T-cell (primary cell): ENCODE measurements around the gene CIAO3. TPM values are rescaled to one million over a fixed set of nuclear protein-coding genes. Genes with fewer than 3 reads are reported as not detected.

Experiments used
- ATAC-seq, 4 experiments: fragments of 200-7000 bp in 3 of 4; fragments of 150-1000 bp in 1 of 4; cut with Tn5 transposase; replicated peaks in 1 of 4; 1 replicate in 3 of 4; 2 replicates in 1 of 4; pipeline ENCODE4 v1.10.0; 2021; ENCODE audit warnings: moderate library complexity in 3 of 4, mild to moderate bottlenecking in 2 of 4, moderate number of reproducible peaks in 1 of 4
- CTCF ChIA-PET, 2 donors: fragments of 300-600 bp; sonication (Branson Sonifier 250); formaldehyde crosslinking; loops; one replicate each; lab custom pipeline; 2022; ENCODE audit warnings: antibody characterized with exemption in 2 of 2; lab: Charles Lee
- POLR2A ChIA-PET, 2 donors: fragments of 300-600 bp; sonication (Branson Sonifier 250); formaldehyde crosslinking; loops; one replicate each; lab custom pipeline; 2022; ENCODE audit warnings: antibody characterized with exemption in 2 of 2; lab: Charles Lee
- DNase-seq, 35 experiments: peaks; one replicate each; pipeline versions ENCODE4 v3.0.0 to v3.0.0-alpha.2; 2013 to 2023
- H3K27ac ChIP-seq: one replicate; pipeline ENCODE4 v1.5.1; 2013; ENCODE audit warnings: low read length
- H3K27me3 ChIP-seq, 2 experiments: replicated peaks in 1 of 2; 1 replicate in 1 of 2; 2 replicates in 1 of 2; pipeline versions ENCODE4 v1.6.1 to v1.7.0; 2013; ENCODE audit warnings: low read length in 1 of 2, mixed read lengths in 1 of 2; ENCODE audit not compliant: control insufficient read depth in 2 of 2, insufficient read depth in 2 of 2; ENCODE audit errors: extremely low read depth in 1 of 2
- H3K36me3 ChIP-seq, 2 donors: 1 replicate in 1 of 2; 2 replicates in 1 of 2; pipeline versions ENCODE4 v1.6.1 to v1.7.0; 2013; ENCODE audit warnings: low read length in 1 of 2; ENCODE audit not compliant: control insufficient read depth in 2 of 2, insufficient read depth in 1 of 2; ENCODE audit errors: extremely low read depth in 1 of 2
- H3K4me1 ChIP-seq, 2 experiments: 1 replicate in 1 of 2; 2 replicates in 1 of 2; pipeline versions ENCODE4 v1.6.1 to v1.7.0; 2013; ENCODE audit warnings: low read length in 2 of 2, mixed read lengths in 1 of 2; ENCODE audit not compliant: insufficient read depth in 2 of 2, control insufficient read depth in 1 of 2; ENCODE audit errors: extremely low read depth in 1 of 2
- H3K4me3 ChIP-seq, 2 donors: 1 replicate in 1 of 2; 2 replicates in 1 of 2; pipeline versions ENCODE4 v1.5.1 to v1.7.0; 2013; ENCODE audit warnings: mild to moderate bottlenecking in 2 of 2, low read length in 1 of 2, moderate library complexity in 1 of 2; ENCODE audit not compliant: control insufficient read depth in 1 of 2; ENCODE audit errors: extremely low read depth in 1 of 2
- H3K9me3 ChIP-seq: 2 replicates; pipeline ENCODE4 v1.7.0; 2013
- H3K27ac Mint-ChIP-seq, 2 donors: one replicate each; pipeline ENCODE4 v1.8.0; 2020 to 2021; ENCODE audit warnings: mild to moderate bottlenecking in 2 of 2, mixed read lengths in 2 of 2
- H3K27me3 Mint-ChIP-seq, 2 donors: one replicate each; pipeline ENCODE4 v1.8.0; 2021 to 2022; ENCODE audit warnings: mixed read lengths in 2 of 2
- H3K36me3 Mint-ChIP-seq: one replicate; pipeline ENCODE4 v1.8.0; 2021; ENCODE audit warnings: mixed read lengths
- H3K4me1 Mint-ChIP-seq, 3 donors: one replicate each; pipeline ENCODE4 v1.8.0; 2020 to 2022; ENCODE audit warnings: mixed read lengths in 3 of 3, mild to moderate bottlenecking in 1 of 3
- H3K4me3 Mint-ChIP-seq, 3 donors: one replicate each; pipeline ENCODE4 v1.8.0; 2020 to 2022; ENCODE audit warnings: mild to moderate bottlenecking in 3 of 3, mixed read lengths in 3 of 3, moderate library complexity in 3 of 3
- H3K9me3 Mint-ChIP-seq, 3 donors: one replicate each; pipeline ENCODE4 v1.8.0; 2020 to 2022; ENCODE audit warnings: mixed read lengths in 3 of 3
- WGBS: methylation state at CpG from one replicate; pipeline ENCODE4 v1.1.5; 2013; ENCODE audit warnings: missing lambda C conversion rate; ENCODE audit not compliant: insufficient coverage; 5-methylcytosine and 5-hydroxymethylcytosine counted together
- total RNA-seq, 35 experiments: library from RNA in 6 of 35; stranded (reverse) in 6 of 35; fragments of 120-200 nt in 1 of 35; gene quantifications; one replicate each; pipeline versions ENCODE4 v1.2.1 to v1.2.4 and lab custom pipeline; 2013 to 2026

The CIAO3 gene
- total RNA-seq, 5 donors from 2014 or later (not counting 1 experiment from before 2014, with no cell fraction given): 36.2 to 69.1 (median 58.6) TPM

DNA sequence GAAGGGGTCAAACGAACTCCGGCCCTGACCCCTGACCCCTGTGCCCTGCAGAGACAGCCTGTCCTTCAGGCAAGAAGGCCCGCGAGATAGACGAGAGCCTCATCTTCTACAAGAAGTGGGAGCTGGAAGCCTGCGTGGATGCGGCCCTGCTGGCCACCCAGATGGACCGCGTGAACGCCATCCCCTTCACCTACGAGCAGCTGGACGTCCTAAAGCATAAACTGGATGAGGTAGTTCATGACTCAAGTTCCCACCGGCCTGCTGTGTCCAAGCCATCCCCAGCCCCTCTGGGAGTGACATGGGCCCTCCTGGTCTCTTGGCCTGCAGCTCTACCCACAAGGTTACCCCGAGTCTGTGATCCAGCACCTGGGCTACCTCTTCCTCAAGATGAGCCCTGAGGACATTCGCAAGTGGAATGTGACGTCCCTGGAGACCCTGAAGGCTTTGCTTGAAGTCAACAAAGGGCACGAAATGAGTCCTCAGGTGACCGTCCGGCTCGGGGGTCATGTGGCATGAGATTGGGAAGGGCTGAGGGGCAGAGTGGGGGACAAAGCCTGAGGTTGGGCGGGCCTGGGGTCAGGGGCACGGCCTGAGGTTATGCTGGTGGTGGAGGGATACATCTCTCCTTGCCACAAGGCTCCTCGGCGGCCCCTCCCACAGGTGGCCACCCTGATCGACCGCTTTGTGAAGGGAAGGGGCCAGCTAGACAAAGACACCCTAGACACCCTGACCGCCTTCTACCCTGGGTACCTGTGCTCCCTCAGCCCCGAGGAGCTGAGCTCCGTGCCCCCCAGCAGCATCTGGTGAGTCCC, 25.4 kb upstream of the CIAO3 start:
- Mint-ChIP-seq H3K27ac (no peak overlapping the region), H3K4me1 (no peaks in the 10 kb centered on the region), H3K4me3 (no peak overlapping the region), H3K27me3 (peaks cover 0 to under 1% of the 10 kb centered on the region in 2 donors), H3K9me3 (no peaks in the 10 kb centered on the region), H3K36me3 (no peaks in the 10 kb centered on the region)
- ATAC-seq: no peak
- DNase-seq: no peak
- ChIA-PET CTCF (interaction anchor here in 1 of 2 donors (0.7 kb wide), 1 partner anchor 25 kb away, joined by 3 read pairs; no protein-coding TSS in a partner anchor), POLR2A (no interaction called here)
- no peak overlapping the region for H3K27ac ChIP-seq
- no peaks in the 10 kb centered on the region for H3K36me3 ChIP-seq
- no peak overlapping the region for H3K4me3 ChIP-seq
- WGBS: 85% methylated on average over 26 of the region's 29 CpGs
- no peaks in the 10 kb centered on the region for H3K4me1 ChIP-seq
- H3K9me3 ChIP-seq: no peaks in the 10 kb centered on the region
- peaks cover 0 to 46% of the 10 kb centered on the region in 2 experiments for H3K27me3 ChIP-seq

DNA sequence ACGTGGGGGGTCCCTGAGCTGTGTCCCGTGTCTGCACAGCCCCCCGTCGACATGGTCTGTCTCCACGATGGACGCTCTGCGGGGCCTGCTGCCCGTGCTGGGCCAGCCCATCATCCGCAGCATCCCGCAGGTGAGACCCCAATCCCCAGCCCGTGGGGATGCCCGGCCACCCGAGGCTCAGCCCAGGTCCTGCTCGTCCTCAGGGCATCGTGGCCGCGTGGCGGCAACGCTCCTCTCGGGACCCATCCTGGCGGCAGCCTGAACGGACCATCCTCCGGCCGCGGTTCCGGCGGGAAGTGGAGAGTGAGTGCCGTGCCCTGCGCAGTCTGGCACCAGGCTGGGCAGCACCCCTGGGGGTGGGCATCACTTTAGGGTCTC, 24.7 kb upstream of the CIAO3 start:
- Histone ChIP-seq H3K4me1 (no peaks in the 10 kb centered on the region), H3K27ac (no peak overlapping the region), H3K27me3 (peaks cover 0 to 49% of the 10 kb centered on the region in 2 experiments), H3K9me3 (no peaks in the 10 kb centered on the region), H3K36me3 (no peaks in the 10 kb centered on the region), H3K4me3 (no peak overlapping the region)
- H3K27ac Mint-ChIP-seq: no peak overlapping the region
- no peaks in the 10 kb centered on the region for H3K4me1 Mint-ChIP-seq
- H3K36me3 Mint-ChIP-seq: no peaks in the 10 kb centered on the region
- CTCF ChIA-PET: interaction anchor here in 1 of 2 donors (0.7 kb wide), 1 partner anchor 26 kb away, joined by 3 read pairs; no protein-coding TSS in a partner anchor
- no peak for DNase-seq
- no peak for ATAC-seq
- 89% methylated on average over 27 of the region's 29 CpGs for WGBS
- H3K4me3 Mint-ChIP-seq: no peak overlapping the region
- POLR2A ChIA-PET: no interaction called here
- H3K9me3 Mint-ChIP-seq: no peaks in the 10 kb centered on the region
- peaks cover 0 to 2% of the 10 kb centered on the region in 2 donors for H3K27me3 Mint-ChIP-seq

DNA sequence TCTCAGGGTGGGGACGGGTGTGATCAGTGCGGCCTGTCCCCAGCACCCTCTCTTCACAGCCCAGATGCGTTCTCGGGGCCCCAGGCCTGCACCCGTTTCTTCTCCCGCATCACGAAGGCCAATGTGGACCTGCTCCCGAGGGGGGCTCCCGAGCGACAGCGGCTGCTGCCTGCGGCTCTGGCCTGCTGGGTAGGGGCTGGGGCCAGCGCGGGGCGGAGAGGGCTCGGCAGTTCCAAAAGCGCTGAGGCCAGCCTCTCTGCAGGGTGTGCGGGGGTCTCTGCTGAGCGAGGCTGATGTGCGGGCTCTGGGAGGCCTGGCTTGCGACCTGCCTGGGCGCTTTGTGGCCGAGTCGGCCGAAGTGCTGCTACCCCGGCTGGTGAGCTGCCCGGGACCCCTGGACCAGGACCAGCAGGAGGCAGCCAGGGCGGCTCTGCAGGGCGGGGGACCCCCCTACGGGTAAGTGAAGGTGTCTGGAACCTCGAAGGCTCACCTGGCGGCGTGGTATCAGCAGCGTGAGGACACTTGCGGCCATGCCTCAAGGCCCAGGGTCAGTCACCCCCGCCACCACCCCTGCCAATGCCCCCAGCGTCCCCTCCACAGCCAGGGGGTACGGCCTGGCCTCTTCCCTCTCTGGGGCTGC, 24.2 kb upstream of the CIAO3 start:
- Histone ChIP-seq H3K27ac (no peak overlapping the region), H3K4me3 (no peak overlapping the region), H3K9me3 (no peaks in the 10 kb centered on the region), H3K27me3 (peaks cover 0 to 47% of the 10 kb centered on the region in 2 experiments), H3K36me3 (no peaks in the 10 kb centered on the region), H3K4me1 (no peaks in the 10 kb centered on the region)
- no peak overlapping the region for H3K4me3 Mint-ChIP-seq
- no peak overlapping the region for H3K27ac Mint-ChIP-seq
- WGBS: 94% methylated on average over 32 of the region's 38 CpGs
- ATAC-seq (no peak), DNase-seq (no peak)
- H3K4me1 Mint-ChIP-seq: no peaks in the 10 kb centered on the region
- peaks cover 0 to 2% of the 10 kb centered on the region in 2 donors for H3K27me3 Mint-ChIP-seq
- CTCF ChIA-PET: no interaction called here
- no peaks in the 10 kb centered on the region for H3K36me3 Mint-ChIP-seq
- POLR2A ChIA-PET: no interaction called here
- no peaks in the 10 kb centered on the region for H3K9me3 Mint-ChIP-seq

GRCh38 chr16:764184-764750, 23.5 kb upstream of the CIAO3 start:
- H3K4me1 ChIP-seq: no peaks in the 10 kb centered on the region
- H3K27ac Mint-ChIP-seq: no peak overlapping the region
- ChIA-PET POLR2A (no interaction called here), CTCF (no interaction called here)
- H3K4me3 Mint-ChIP-seq: no peak overlapping the region
- H3K36me3 ChIP-seq: no peaks in the 10 kb centered on the region
- H3K27ac ChIP-seq: no peak overlapping the region
- no peaks in the 10 kb centered on the region for H3K9me3 ChIP-seq
- WGBS: 82% methylated on average over 17 of the region's 20 CpGs
- H3K27me3 Mint-ChIP-seq: peaks cover 0 to 2% of the 10 kb centered on the region in 2 donors
- ATAC-seq (no peak), DNase-seq (no peak)
- H3K36me3 Mint-ChIP-seq: no peaks in the 10 kb centered on the region
- H3K4me1 Mint-ChIP-seq: no peaks in the 10 kb centered on the region
- H3K4me3 ChIP-seq: no peak overlapping the region
- H3K9me3 Mint-ChIP-seq: no peaks in the 10 kb centered on the region
- H3K27me3 ChIP-seq: peaks cover 0 to 44% of the 10 kb centered on the region in 2 experiments

GRCh38 chr16:763369-764183, 22.8 kb upstream of the CIAO3 start:
- H3K27me3 ChIP-seq: peaks cover 0 to 41% of the 10 kb centered on the region in 2 experiments
- CTCF ChIA-PET: no interaction called here
- 89% methylated on average over 17 of the region's 21 CpGs for WGBS
- ATAC-seq (no peak), DNase-seq (no peak)
- H3K9me3 ChIP-seq: no peaks in the 10 kb centered on the region
- no peaks in the 10 kb centered on the region for H3K4me1 ChIP-seq
- POLR2A ChIA-PET: no interaction called here
- H3K4me3 Mint-ChIP-seq: no peak overlapping the region
- H3K27ac ChIP-seq: no peak overlapping the region
- H3K27ac Mint-ChIP-seq: no peak overlapping the region
- no peaks in the 10 kb centered on the region for H3K36me3 Mint-ChIP-seq
- peaks cover 0 to 2% of the 10 kb centered on the region in 2 donors for H3K27me3 Mint-ChIP-seq
- no peaks in the 10 kb centered on the region for H3K36me3 ChIP-seq
- no peaks in the 10 kb centered on the region for H3K4me1 Mint-ChIP-seq
- H3K4me3 ChIP-seq: no peak overlapping the region
- no peaks in the 10 kb centered on the region for H3K9me3 Mint-ChIP-seq
